ENCODE data around the gene SOX6.

SOX6 gene

GRCh38 chr11:16117989-16118756 lies 238.2 kb downstream of the SOX6 start:
- Histone ChIP-seq H3K27me3 (ENCODE audit: control insufficient read depth, insufficient read depth, low read length, poor library complexity, severe bottlenecking) (no peaks in the 10 kb centered on the region), H3K27ac (ENCODE audit: insufficient read depth, low read depth, low read length, poor library complexity, severe bottlenecking) (no peak overlapping the region), H3K4me1 (ENCODE audit: control insufficient read depth, insufficient read depth, low read length) (no peaks in the 10 kb centered on the region), H3K36me3 (ENCODE audit: control insufficient read depth, insufficient read depth, low read length) (no peaks in the 10 kb centered on the region), H3K9me3 (ENCODE audit: control insufficient read depth, low read length) (no peaks in the 10 kb centered on the region), H3K4me3 (ENCODE audit: insufficient read depth, low read depth, low read length) (no peak overlapping the region)
- 89 to 99% methylated on average over 2 to 3 of the region's 4 CpGs for WGBS, 2 experiments

GRCh38 chr11:16114978-16115871 lies 241.1 kb downstream of the SOX6 start:
- H3K4me3 ChIP-seq (ENCODE audit: insufficient read depth, low read depth, low read length) = no peak overlapping the region
- H3K27me3 ChIP-seq (ENCODE audit: control insufficient read depth, insufficient read depth, low read length, poor library complexity, severe bottlenecking) = no peaks in the 10 kb centered on the region
- peaks cover 11% of the 10 kb centered on the region for H3K4me1 ChIP-seq (ENCODE audit: control insufficient read depth, insufficient read depth, low read length)
- H3K36me3 ChIP-seq (ENCODE audit: control insufficient read depth, insufficient read depth, low read length) = no peaks in the 10 kb centered on the region
- no peak overlapping the region for H3K27ac ChIP-seq (ENCODE audit: insufficient read depth, low read depth, low read length, poor library complexity, severe bottlenecking)
- no peaks in the 10 kb centered on the region for H3K9me3 ChIP-seq (ENCODE audit: control insufficient read depth, low read length)
- 80 to 86% methylated on average over 1 of the region's 1 CpG for WGBS, 2 experiments

GRCh38 chr11:16114431-16114830 lies 241.9 kb downstream of the SOX6 start:
- Histone ChIP-seq H3K36me3 (ENCODE audit: control insufficient read depth, insufficient read depth, low read length) (no peaks in the 10 kb centered on the region), H3K4me3 (ENCODE audit: insufficient read depth, low read depth, low read length) (no peak overlapping the region), H3K27ac (ENCODE audit: insufficient read depth, low read depth, low read length, poor library complexity, severe bottlenecking) (no peak overlapping the region), H3K9me3 (ENCODE audit: control insufficient read depth, low read length) (no peaks in the 10 kb centered on the region), H3K27me3 (ENCODE audit: control insufficient read depth, insufficient read depth, low read length, poor library complexity, severe bottlenecking) (no peaks in the 10 kb centered on the region), H3K4me1 (ENCODE audit: control insufficient read depth, insufficient read depth, low read length) (peaks cover 11% of the 10 kb centered on the region)
- WGBS, 2 experiments = 86 to 96% methylated on average over 1 to 2 of the region's 2 CpGs

GRCh38 chr11:16111690-16112089 lies 244.7 kb downstream of the SOX6 start:
- no peaks in the 10 kb centered on the region for H3K9me3 ChIP-seq (ENCODE audit: control insufficient read depth, low read length)
- H3K36me3 ChIP-seq (ENCODE audit: control insufficient read depth, insufficient read depth, low read length) = no peaks in the 10 kb centered on the region
- no peaks in the 10 kb centered on the region for H3K27me3 ChIP-seq (ENCODE audit: control insufficient read depth, insufficient read depth, low read length, poor library complexity, severe bottlenecking)
- H3K4me3 ChIP-seq (ENCODE audit: insufficient read depth, low read depth, low read length) = no peak overlapping the region
- H3K27ac ChIP-seq (ENCODE audit: insufficient read depth, low read depth, low read length, poor library complexity, severe bottlenecking) = no peak overlapping the region
- peaks cover 11% of the 10 kb centered on the region for H3K4me1 ChIP-seq (ENCODE audit: control insufficient read depth, insufficient read depth, low read length)
- 58 to 60% methylated on average over 2 of the region's 2 CpGs for WGBS, 2 experiments

GRCh38 chr11:16110886-16111285 lies 245.5 kb downstream of the SOX6 start:
- H3K27ac ChIP-seq (ENCODE audit: insufficient read depth, low read depth, low read length, poor library complexity, severe bottlenecking) = no peak overlapping the region
- H3K36me3 ChIP-seq (ENCODE audit: control insufficient read depth, insufficient read depth, low read length) = no peaks in the 10 kb centered on the region
- no peaks in the 10 kb centered on the region for H3K27me3 ChIP-seq (ENCODE audit: control insufficient read depth, insufficient read depth, low read length, poor library complexity, severe bottlenecking)
- WGBS, 2 experiments = 46% methylated on average over 2 of the region's 2 CpGs; no CpG with 5 or more reads in 1 of the 2 experiments
- H3K4me1 ChIP-seq (ENCODE audit: control insufficient read depth, insufficient read depth, low read length) = peaks cover 11% of the 10 kb centered on the region
- H3K9me3 ChIP-seq (ENCODE audit: control insufficient read depth, low read length) = no peaks in the 10 kb centered on the region
- H3K4me3 ChIP-seq (ENCODE audit: insufficient read depth, low read depth, low read length) = no peak overlapping the region

- no peaks in the 10 kb centered on the region for H3K9me3 ChIP-seq (ENCODE audit: control insufficient read depth, low read length)
- no peaks in the 10 kb centered on the region for H3K4me1 ChIP-seq (ENCODE audit: control insufficient read depth, insufficient read depth, low read length)
- no peaks in the 10 kb centered on the region for H3K36me3 ChIP-seq (ENCODE audit: control insufficient read depth, insufficient read depth, low read length)
- no peak overlapping the region for H3K27ac ChIP-seq (ENCODE audit: insufficient read depth, low read depth, low read length, poor library complexity, severe bottlenecking)
- 87 to 98% methylated on average over 2 of the region's 2 CpGs for WGBS, 2 experiments
- no peak overlapping the region for H3K4me3 ChIP-seq (ENCODE audit: insufficient read depth, low read depth, low read length)
- no peaks in the 10 kb centered on the region for H3K27me3 ChIP-seq (ENCODE audit: control insufficient read depth, insufficient read depth, low read length, poor library complexity, severe bottlenecking)
Observed at GRCh38 chr11:16099343-16099900, 256.9 kb downstream of the SOX6 start.

GRCh38 chr11:16098526-16099205 lies 257.7 kb downstream of the SOX6 start:
- Histone ChIP-seq H3K27ac (ENCODE audit: insufficient read depth, low read depth, low read length, poor library complexity, severe bottlenecking) (no peak overlapping the region), H3K27me3 (ENCODE audit: control insufficient read depth, insufficient read depth, low read length, poor library complexity, severe bottlenecking) (no peaks in the 10 kb centered on the region), H3K36me3 (ENCODE audit: control insufficient read depth, insufficient read depth, low read length) (no peaks in the 10 kb centered on the region), H3K9me3 (ENCODE audit: control insufficient read depth, low read length) (no peaks in the 10 kb centered on the region), H3K4me1 (ENCODE audit: control insufficient read depth, insufficient read depth, low read length) (no peaks in the 10 kb centered on the region), H3K4me3 (ENCODE audit: insufficient read depth, low read depth, low read length) (no peak overlapping the region)
- WGBS, 2 experiments = 96 to 97% methylated on average over 2 of the region's 3 CpGs

- Histone ChIP-seq H3K27me3 (ENCODE audit: control insufficient read depth, insufficient read depth, low read length, poor library complexity, severe bottlenecking) (no peaks in the 10 kb centered on the region), H3K4me1 (ENCODE audit: control insufficient read depth, insufficient read depth, low read length) (no peaks in the 10 kb centered on the region), H3K9me3 (ENCODE audit: control insufficient read depth, low read length) (no peaks in the 10 kb centered on the region), H3K36me3 (ENCODE audit: control insufficient read depth, insufficient read depth, low read length) (no peaks in the 10 kb centered on the region), H3K27ac (ENCODE audit: insufficient read depth, low read depth, low read length, poor library complexity, severe bottlenecking) (no peak overlapping the region), H3K4me3 (ENCODE audit: insufficient read depth, low read depth, low read length) (no peak overlapping the region)
- WGBS, 2 experiments = 82 to 90% methylated on average over 2 of the region's 2 CpGs
Observed at GRCh38 chr11:16097543-16097942, 258.8 kb downstream of the SOX6 start.

- no peaks in the 10 kb centered on the region for H3K9me3 ChIP-seq (ENCODE audit: control insufficient read depth, low read length)
- no peaks in the 10 kb centered on the region for H3K4me1 ChIP-seq (ENCODE audit: control insufficient read depth, insufficient read depth, low read length)
- no peaks in the 10 kb centered on the region for H3K36me3 ChIP-seq (ENCODE audit: control insufficient read depth, insufficient read depth, low read length)
- no peak overlapping the region for H3K27ac ChIP-seq (ENCODE audit: insufficient read depth, low read depth, low read length, poor library complexity, severe bottlenecking)
- WGBS, 2 experiments = 90 to 95% methylated on average over 2 of the region's 2 CpGs
- H3K4me3 ChIP-seq (ENCODE audit: insufficient read depth, low read depth, low read length) = no peak overlapping the region
- H3K27me3 ChIP-seq (ENCODE audit: control insufficient read depth, insufficient read depth, low read length, poor library complexity, severe bottlenecking) = no peaks in the 10 kb centered on the region
Observed at GRCh38 chr11:16096336-16096735, 260.0 kb downstream of the SOX6 start.

Data from ectodermal cell (in vitro differentiated cells).